ENCODE results near the gene RNU2-1. TPM values are rescaled to one million over a fixed set of nuclear protein-coding genes. Genes with fewer than 3 reads are reported as not detected.

The RNU2-1 gene
- total RNA-seq, 1 experiment from 2014 or later, result 4,481 TPM

DNA sequence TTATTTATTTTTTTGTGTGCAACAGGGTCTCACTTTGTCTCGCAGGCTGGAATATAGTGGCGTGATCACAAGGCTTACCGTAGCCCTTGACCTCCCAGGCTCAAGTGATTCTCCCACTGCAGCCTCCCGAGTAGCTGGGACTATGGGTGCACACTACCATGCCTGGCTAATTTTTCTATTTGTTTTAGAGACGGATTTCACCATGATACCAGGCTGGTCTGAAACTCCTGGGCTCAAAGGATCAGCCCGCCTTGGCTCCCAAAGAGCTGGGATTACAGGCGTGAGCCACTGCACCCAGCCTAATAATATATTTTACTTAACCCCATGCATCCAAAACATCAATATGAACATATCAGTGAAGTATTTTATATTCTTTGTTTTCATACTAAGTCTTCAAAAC lies 7.4 kb downstream of the RNU2-1 start:
- POLR2A ChIA-PET, result no interaction called here
- no peaks in the 10 kb centered on the region for H3K9me3 ChIP-seq (ENCODE audit: control insufficient read depth, insufficient read depth, low read depth, low read length)
- H3K36me3 ChIP-seq (ENCODE audit: control insufficient read depth, insufficient read depth, low read length), result no peaks in the 10 kb centered on the region
- DNase-seq (ENCODE audit: low read depth, low spot score), result no peak
- TF ChIP-seq, protein P1, sequence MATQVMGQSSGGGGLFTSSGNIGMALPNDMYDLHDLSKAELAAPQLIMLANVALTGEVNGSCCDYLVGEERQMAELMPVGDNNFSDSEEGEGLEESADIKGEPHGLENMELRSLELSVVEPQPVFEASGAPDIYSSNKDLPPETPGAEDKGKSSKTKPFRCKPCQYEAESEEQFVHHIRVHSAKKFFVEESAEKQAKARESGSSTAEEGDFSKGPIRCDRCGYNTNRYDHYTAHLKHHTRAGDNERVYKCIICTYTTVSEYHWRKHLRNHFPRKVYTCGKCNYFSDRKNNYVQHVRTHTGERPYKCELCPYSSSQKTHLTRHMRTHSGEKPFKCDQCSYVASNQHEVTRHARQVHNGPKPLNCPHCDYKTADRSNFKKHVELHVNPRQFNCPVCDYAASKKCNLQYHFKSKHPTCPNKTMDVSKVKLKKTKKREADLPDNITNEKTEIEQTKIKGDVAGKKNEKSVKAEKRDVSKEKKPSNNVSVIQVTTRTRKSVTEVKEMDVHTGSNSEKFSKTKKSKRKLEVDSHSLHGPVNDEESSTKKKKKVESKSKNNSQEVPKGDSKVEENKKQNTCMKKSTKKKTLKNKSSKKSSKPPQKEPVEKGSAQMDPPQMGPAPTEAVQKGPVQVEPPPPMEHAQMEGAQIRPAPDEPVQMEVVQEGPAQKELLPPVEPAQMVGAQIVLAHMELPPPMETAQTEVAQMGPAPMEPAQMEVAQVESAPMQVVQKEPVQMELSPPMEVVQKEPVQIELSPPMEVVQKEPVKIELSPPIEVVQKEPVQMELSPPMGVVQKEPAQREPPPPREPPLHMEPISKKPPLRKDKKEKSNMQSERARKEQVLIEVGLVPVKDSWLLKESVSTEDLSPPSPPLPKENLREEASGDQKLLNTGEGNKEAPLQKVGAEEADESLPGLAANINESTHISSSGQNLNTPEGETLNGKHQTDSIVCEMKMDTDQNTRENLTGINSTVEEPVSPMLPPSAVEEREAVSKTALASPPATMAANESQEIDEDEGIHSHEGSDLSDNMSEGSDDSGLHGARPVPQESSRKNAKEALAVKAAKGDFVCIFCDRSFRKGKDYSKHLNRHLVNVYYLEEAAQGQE (IDR thresholded peaks at IDR 0.05; ENCODE audit: insufficient read depth in 1 of 2, low read depth in 2 of 2, low read length in 1 of 2), result no peak
- no peak for TF ChIP-seq POLR2AphosphoS5 (IDR thresholded peaks at IDR 0.05; ENCODE audit: low read depth, low read length)
- TF ChIP-seq SIN3A (IDR thresholded peaks at IDR 0.05; ENCODE audit: borderline replicate concordance, insufficient read depth, low read depth, low read length), result no peak
- BruUV-seq (replicated peaks), result no TSS peak
- no peak overlapping the region for H3K27ac ChIP-seq (ENCODE audit: low read length)
- no peaks in the 10 kb centered on the region for H3K4me1 ChIP-seq (ENCODE audit: control insufficient read depth, insufficient read depth, low read length)
- intact Hi-C loops (cut with micrococcal nuclease; ENCODE audit: unreplicated experiment) (no loop called here), in situ Hi-C loops (cut with HindIII; ENCODE audit: low pct_unique_long_range_greater_than_20kb, low sequenced_read_pairs) (no loop called here)
- no peaks in the 10 kb centered on the region for H3K27me3 ChIP-seq (ENCODE audit: control insufficient read depth, insufficient read depth, low read length)
- no peak overlapping the region for H3K4me3 ChIP-seq (ENCODE audit: low read depth in 2 of 2, low read length in 2 of 2)
- CTCF ChIA-PET, result no interaction called here
- ATAC-seq, result no peak

DNA sequence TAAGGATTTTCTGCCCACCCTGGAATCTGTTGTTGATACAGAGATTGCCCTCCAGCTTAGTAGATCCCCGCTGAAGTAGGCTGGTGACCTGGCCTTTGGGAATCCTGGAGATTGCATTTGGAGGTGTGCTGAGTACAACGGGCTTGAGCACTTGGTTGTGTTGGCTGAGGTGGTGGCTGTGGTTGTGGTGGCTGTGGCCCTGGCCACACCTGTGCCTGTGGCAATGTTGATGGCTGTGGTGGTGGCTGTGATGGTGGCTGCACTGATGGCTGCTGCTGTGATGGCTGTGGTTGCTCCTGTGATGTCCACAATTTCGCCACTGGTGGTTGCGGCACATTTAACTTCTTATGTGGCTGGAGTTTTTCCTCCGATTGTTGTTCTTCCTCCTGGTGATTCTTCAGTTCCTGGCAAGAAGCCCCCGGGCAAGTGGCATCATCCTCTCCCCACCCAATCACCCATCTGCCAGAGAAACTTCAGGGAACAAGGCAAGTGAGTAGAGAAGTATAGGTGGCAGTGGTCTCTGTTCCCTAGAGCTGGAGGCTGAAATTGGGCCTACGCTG lies 9.6 kb downstream of the RNU2-1 start:
- no peaks in the 10 kb centered on the region for H3K27me3 ChIP-seq (ENCODE audit: control insufficient read depth, insufficient read depth, low read length)
- no TSS peak for BruUV-seq (replicated peaks)
- ATAC-seq (no peak), DNase-seq (ENCODE audit: low read depth, low spot score) (no peak)
- intact Hi-C loops (cut with micrococcal nuclease; ENCODE audit: unreplicated experiment) (no loop called here), in situ Hi-C loops (cut with HindIII; ENCODE audit: low pct_unique_long_range_greater_than_20kb, low sequenced_read_pairs) (no loop called here)
- CTCF ChIA-PET, result no interaction called here
- no peak overlapping the region for H3K4me3 ChIP-seq (ENCODE audit: low read depth in 2 of 2, low read length in 2 of 2)
- POLR2A ChIA-PET, result no interaction called here
- H3K9me3 ChIP-seq (ENCODE audit: control insufficient read depth, insufficient read depth, low read depth, low read length), result no peaks in the 10 kb centered on the region
- H3K4me1 ChIP-seq (ENCODE audit: control insufficient read depth, insufficient read depth, low read length), result no peaks in the 10 kb centered on the region
- TF ChIP-seq, protein P2, sequence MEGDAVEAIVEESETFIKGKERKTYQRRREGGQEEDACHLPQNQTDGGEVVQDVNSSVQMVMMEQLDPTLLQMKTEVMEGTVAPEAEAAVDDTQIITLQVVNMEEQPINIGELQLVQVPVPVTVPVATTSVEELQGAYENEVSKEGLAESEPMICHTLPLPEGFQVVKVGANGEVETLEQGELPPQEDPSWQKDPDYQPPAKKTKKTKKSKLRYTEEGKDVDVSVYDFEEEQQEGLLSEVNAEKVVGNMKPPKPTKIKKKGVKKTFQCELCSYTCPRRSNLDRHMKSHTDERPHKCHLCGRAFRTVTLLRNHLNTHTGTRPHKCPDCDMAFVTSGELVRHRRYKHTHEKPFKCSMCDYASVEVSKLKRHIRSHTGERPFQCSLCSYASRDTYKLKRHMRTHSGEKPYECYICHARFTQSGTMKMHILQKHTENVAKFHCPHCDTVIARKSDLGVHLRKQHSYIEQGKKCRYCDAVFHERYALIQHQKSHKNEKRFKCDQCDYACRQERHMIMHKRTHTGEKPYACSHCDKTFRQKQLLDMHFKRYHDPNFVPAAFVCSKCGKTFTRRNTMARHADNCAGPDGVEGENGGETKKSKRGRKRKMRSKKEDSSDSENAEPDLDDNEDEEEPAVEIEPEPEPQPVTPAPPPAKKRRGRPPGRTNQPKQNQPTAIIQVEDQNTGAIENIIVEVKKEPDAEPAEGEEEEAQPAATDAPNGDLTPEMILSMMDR (IDR thresholded peaks at IDR 0.05), result no peak
- TF ChIP-seq, protein P1 (IDR thresholded peaks at IDR 0.05; ENCODE audit: insufficient read depth in 1 of 2, low read depth in 2 of 2, low read length in 1 of 2), result no peak
- TF ChIP-seq SIN3A (IDR thresholded peaks at IDR 0.05; ENCODE audit: borderline replicate concordance, insufficient read depth, low read depth, low read length) (no peak), POLR2AphosphoS5 (IDR thresholded peaks at IDR 0.05; ENCODE audit: low read depth, low read length) (no peak), TCF7L2 (IDR thresholded peaks at IDR 0.05; ENCODE audit: low read depth, low read length) (no peak)
- H3K27ac ChIP-seq (ENCODE audit: low read length), result no peak overlapping the region
- no peaks in the 10 kb centered on the region for H3K36me3 ChIP-seq (ENCODE audit: control insufficient read depth, insufficient read depth, low read length)
